Measurements from ENCODE around the gene ADAP1.

Gene ADAP1

GRCh38 chr7:903921-904755 is 50.3 kb downstream of the ADAP1 start:
- DNase-seq, result no peak

GRCh38 chr7:902996-903395 is 51.5 kb downstream of the ADAP1 start:
- no peak for DNase-seq

- DNase-seq, result peak; percentile 30
Measured at GRCh38 chr7:901388-902154, 52.9 kb downstream of the ADAP1 start.

GRCh38 chr7:901041-901387 is 53.5 kb downstream of the ADAP1 start:
- DNase-seq, result no peak

- no peak for DNase-seq
Measured at GRCh38 chr7:900331-901040, 54.0 kb downstream of the ADAP1 start.

- DNase-seq, result no peak
Measured at GRCh38 chr7:899806-900205, 54.7 kb downstream of the ADAP1 start.

- DNase-seq, result no peak
Measured at GRCh38 chr7:898855-899681, 55.4 kb downstream of the ADAP1 start.

- DNase-seq, result no peak
Measured at GRCh38 chr7:898460-898854, 56.0 kb downstream of the ADAP1 start.

GRCh38 chr7:897771-898376 is 56.6 kb downstream of the ADAP1 start:
- no peak for DNase-seq

GRCh38 chr7:897086-897485 is 57.4 kb downstream of the ADAP1 start:
- no peak for DNase-seq

- DNase-seq, result no peak
Measured at GRCh38 chr7:896346-897075, 58.0 kb downstream of the ADAP1 start.

GRCh38 chr7:895451-896052 is 58.9 kb downstream of the ADAP1 start:
- DNase-seq, result no peak

GRCh38 chr7:894927-895450 is 59.5 kb downstream of the ADAP1 start:
- DNase-seq, result no peak

- DNase-seq, result no peak
Measured at GRCh38 chr7:894164-894867, 60.2 kb downstream of the ADAP1 start.

GRCh38 chr7:893686-894085 is 60.8 kb downstream of the ADAP1 start:
- DNase-seq, result no peak

- no peak for DNase-seq
Measured at GRCh38 chr7:892648-893593, 61.6 kb downstream of the ADAP1 start.

GRCh38 chr7:891805-892204 is 62.7 kb downstream of the ADAP1 start:
- no peak for DNase-seq

- DNase-seq, result no peak
Measured at GRCh38 chr7:891291-891690, 63.2 kb downstream of the ADAP1 start.

GRCh38 chr7:890868-891267 is 63.6 kb downstream of the ADAP1 start:
- no peak for DNase-seq

Data from activated naive CD4-positive, alpha-beta T cell treated with Interleukin-2 at 50 U/mL for 16 hours (primary cell).